Measurements from ENCODE around the gene EDRF1.

GRCh38 chr10:125722811-125723210 lies 3.3 kb downstream of the EDRF1 start:
- TF ChIP-seq, protein P1, sequence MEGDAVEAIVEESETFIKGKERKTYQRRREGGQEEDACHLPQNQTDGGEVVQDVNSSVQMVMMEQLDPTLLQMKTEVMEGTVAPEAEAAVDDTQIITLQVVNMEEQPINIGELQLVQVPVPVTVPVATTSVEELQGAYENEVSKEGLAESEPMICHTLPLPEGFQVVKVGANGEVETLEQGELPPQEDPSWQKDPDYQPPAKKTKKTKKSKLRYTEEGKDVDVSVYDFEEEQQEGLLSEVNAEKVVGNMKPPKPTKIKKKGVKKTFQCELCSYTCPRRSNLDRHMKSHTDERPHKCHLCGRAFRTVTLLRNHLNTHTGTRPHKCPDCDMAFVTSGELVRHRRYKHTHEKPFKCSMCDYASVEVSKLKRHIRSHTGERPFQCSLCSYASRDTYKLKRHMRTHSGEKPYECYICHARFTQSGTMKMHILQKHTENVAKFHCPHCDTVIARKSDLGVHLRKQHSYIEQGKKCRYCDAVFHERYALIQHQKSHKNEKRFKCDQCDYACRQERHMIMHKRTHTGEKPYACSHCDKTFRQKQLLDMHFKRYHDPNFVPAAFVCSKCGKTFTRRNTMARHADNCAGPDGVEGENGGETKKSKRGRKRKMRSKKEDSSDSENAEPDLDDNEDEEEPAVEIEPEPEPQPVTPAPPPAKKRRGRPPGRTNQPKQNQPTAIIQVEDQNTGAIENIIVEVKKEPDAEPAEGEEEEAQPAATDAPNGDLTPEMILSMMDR (IDR thresholded peaks at IDR 0.05 in 2 of 3, conservative IDR thresholded peaks at IDR 0.05 in 1 of 3; ENCODE audit: borderline replicate concordance in 1 of 3, insufficient read depth in 1 of 3, low read depth in 2 of 3, low read length in 2 of 3): no peak
- TF ChIP-seq POLR2A (IDR thresholded peaks at IDR 0.05; ENCODE audit: borderline replicate concordance, extremely low read depth, insufficient read depth, insufficient read length): no peak
- TF ChIP-seq, protein P2, sequence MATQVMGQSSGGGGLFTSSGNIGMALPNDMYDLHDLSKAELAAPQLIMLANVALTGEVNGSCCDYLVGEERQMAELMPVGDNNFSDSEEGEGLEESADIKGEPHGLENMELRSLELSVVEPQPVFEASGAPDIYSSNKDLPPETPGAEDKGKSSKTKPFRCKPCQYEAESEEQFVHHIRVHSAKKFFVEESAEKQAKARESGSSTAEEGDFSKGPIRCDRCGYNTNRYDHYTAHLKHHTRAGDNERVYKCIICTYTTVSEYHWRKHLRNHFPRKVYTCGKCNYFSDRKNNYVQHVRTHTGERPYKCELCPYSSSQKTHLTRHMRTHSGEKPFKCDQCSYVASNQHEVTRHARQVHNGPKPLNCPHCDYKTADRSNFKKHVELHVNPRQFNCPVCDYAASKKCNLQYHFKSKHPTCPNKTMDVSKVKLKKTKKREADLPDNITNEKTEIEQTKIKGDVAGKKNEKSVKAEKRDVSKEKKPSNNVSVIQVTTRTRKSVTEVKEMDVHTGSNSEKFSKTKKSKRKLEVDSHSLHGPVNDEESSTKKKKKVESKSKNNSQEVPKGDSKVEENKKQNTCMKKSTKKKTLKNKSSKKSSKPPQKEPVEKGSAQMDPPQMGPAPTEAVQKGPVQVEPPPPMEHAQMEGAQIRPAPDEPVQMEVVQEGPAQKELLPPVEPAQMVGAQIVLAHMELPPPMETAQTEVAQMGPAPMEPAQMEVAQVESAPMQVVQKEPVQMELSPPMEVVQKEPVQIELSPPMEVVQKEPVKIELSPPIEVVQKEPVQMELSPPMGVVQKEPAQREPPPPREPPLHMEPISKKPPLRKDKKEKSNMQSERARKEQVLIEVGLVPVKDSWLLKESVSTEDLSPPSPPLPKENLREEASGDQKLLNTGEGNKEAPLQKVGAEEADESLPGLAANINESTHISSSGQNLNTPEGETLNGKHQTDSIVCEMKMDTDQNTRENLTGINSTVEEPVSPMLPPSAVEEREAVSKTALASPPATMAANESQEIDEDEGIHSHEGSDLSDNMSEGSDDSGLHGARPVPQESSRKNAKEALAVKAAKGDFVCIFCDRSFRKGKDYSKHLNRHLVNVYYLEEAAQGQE (IDR thresholded peaks at IDR 0.05; ENCODE audit: low read depth): no peak
